ENCODE data around the gene ARHGAP15. TPM values are rescaled to one million over a fixed set of nuclear protein-coding genes. Genes with fewer than 3 reads are reported as not detected.

ARHGAP15 gene
- total RNA-seq, 1 experiment from 2014 or later, result 0.42 TPM

GRCh38 chr2:143125717-143126116 lies 3.5 kb upstream of the ARHGAP15 start:
- DNase-seq (ENCODE audit: low read depth, low spot score) (no peak), ATAC-seq (no peak)
- H3K36me3 ChIP-seq (ENCODE audit: control insufficient read depth in 1 of 2, insufficient read depth in 2 of 2, low read length in 2 of 2), result no peaks in the 10 kb centered on the region
- H3K9ac ChIP-seq (ENCODE audit: low read length), result no peak overlapping the region
- RAD21 ChIA-PET (ENCODE audit: low non-redundant PET in 1 of 2, low total read pairs in 2 of 2, uncharacterized antibody in 2 of 2, unreplicated experiment in 2 of 2), result no interaction called here
- H4K20me1 ChIP-seq (ENCODE audit: insufficient read depth), result no peaks in the 10 kb centered on the region
- H3K4me3 ChIP-seq (replicated peaks in 1 of 2; ENCODE audit: low read depth in 1 of 2, low read length in 2 of 2), result no peak overlapping the region
- TF ChIP-seq, protein P1, sequence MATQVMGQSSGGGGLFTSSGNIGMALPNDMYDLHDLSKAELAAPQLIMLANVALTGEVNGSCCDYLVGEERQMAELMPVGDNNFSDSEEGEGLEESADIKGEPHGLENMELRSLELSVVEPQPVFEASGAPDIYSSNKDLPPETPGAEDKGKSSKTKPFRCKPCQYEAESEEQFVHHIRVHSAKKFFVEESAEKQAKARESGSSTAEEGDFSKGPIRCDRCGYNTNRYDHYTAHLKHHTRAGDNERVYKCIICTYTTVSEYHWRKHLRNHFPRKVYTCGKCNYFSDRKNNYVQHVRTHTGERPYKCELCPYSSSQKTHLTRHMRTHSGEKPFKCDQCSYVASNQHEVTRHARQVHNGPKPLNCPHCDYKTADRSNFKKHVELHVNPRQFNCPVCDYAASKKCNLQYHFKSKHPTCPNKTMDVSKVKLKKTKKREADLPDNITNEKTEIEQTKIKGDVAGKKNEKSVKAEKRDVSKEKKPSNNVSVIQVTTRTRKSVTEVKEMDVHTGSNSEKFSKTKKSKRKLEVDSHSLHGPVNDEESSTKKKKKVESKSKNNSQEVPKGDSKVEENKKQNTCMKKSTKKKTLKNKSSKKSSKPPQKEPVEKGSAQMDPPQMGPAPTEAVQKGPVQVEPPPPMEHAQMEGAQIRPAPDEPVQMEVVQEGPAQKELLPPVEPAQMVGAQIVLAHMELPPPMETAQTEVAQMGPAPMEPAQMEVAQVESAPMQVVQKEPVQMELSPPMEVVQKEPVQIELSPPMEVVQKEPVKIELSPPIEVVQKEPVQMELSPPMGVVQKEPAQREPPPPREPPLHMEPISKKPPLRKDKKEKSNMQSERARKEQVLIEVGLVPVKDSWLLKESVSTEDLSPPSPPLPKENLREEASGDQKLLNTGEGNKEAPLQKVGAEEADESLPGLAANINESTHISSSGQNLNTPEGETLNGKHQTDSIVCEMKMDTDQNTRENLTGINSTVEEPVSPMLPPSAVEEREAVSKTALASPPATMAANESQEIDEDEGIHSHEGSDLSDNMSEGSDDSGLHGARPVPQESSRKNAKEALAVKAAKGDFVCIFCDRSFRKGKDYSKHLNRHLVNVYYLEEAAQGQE (IDR thresholded peaks at IDR 0.05; ENCODE audit: low read depth), result no peak
- no peak for TF ChIP-seq JUND (IDR thresholded peaks at IDR 0.05)
- no peak for TF ChIP-seq FOSL1 (IDR thresholded peaks at IDR 0.05; ENCODE audit: low read depth)
- TF ChIP-seq ZNF274 (IDR thresholded peaks at IDR 0.05; ENCODE audit: low read depth, low read length), result no peak
- no peak for TF ChIP-seq EZH2phosphoT487 (IDR thresholded peaks at IDR 0.05; ENCODE audit: borderline replicate concordance)
- no peak for TF ChIP-seq ZBTB33 (IDR thresholded peaks at IDR 0.05; ENCODE audit: extremely low read depth, insufficient replicate concordance, low read length)
- TF ChIP-seq YY1 (IDR thresholded peaks at IDR 0.05; ENCODE audit: extremely low read depth, insufficient replicate concordance, low read depth, low read length), result no peak
- TF ChIP-seq, protein P2, sequence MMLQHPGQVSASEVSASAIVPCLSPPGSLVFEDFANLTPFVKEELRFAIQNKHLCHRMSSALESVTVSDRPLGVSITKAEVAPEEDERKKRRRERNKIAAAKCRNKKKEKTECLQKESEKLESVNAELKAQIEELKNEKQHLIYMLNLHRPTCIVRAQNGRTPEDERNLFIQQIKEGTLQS (IDR thresholded peaks at IDR 0.05), result no peak
- TF ChIP-seq CEBPB (IDR thresholded peaks at IDR 0.05; ENCODE audit: low read depth), result no peak
- no peak for TF ChIP-seq EZH2 (IDR thresholded peaks at IDR 0.05)
- no peak for TF ChIP-seq CTCF (IDR thresholded peaks at IDR 0.05 in 2 of 3, conservative IDR thresholded peaks at IDR 0.05 in 1 of 3; ENCODE audit: borderline replicate concordance in 1 of 3, insufficient read depth in 1 of 3, low read depth in 2 of 3, low read length in 2 of 3)
- no peak for TF ChIP-seq MAX (IDR thresholded peaks at IDR 0.05)
- no peak for TF ChIP-seq TCF7L2 (IDR thresholded peaks at IDR 0.05; ENCODE audit: borderline replicate concordance, extremely low read depth, insufficient read depth, insufficient read length)
- no peak for TF ChIP-seq POLR2AphosphoS5 (IDR thresholded peaks at IDR 0.05; ENCODE audit: low read depth, low read length)
- no peak for TF ChIP-seq ELF1 (IDR thresholded peaks at IDR 0.05; ENCODE audit: borderline replicate concordance, low read depth)
- TF ChIP-seq SP1 (IDR thresholded peaks at IDR 0.05; ENCODE audit: low read depth), result no peak
- CTCF ChIA-PET, result no interaction called here
- peaks cover 8% of the 10 kb centered on the region; the same call in 1 of the 2 replicates for H3K27me3 ChIP-seq (ENCODE audit: insufficient read depth, low read length)
- POLR2A ChIA-PET, result no interaction called here
- intact Hi-C loops (cut with micrococcal nuclease), result no loop called here
- no peaks in the 10 kb centered on the region for H3K4me1 ChIP-seq (ENCODE audit: control insufficient read depth in 1 of 2, insufficient read depth in 2 of 2, low read length in 2 of 2)
- H3K4me2 ChIP-seq (ENCODE audit: low read length), result no peak overlapping the region
- H3K9me2 ChIP-seq (ENCODE audit: insufficient read depth), result no peaks in the 10 kb centered on the region
- H3K27ac ChIP-seq (ENCODE audit: low read depth, low read length), result no peak overlapping the region
- no TSS peak for BruUV-seq (replicated peaks)
- no peaks in the 10 kb centered on the region for H3K9me3 ChIP-seq (ENCODE audit: control insufficient read depth in 1 of 2, insufficient read depth in 1 of 2, low read depth in 1 of 2, low read length in 2 of 2)
- no peak overlapping the region for H2AFZ ChIP-seq (ENCODE audit: low read depth, low read length, poor library complexity, severe bottlenecking)
- H3K79me2 ChIP-seq (ENCODE audit: insufficient read depth, low read length), result no peaks in the 10 kb centered on the region
